ENCODE results near the gene LYPD3. TPM values are rescaled to one million over a fixed set of nuclear protein-coding genes. Genes with fewer than 3 reads are reported as not detected.

The LYPD3 gene
- total and polyA plus RNA-seq, 10 of the 15 experiments (the other 5 are each of a cell fraction or from before 2014, with no cell fraction given): 0.03 to 0.28 (median 0.12) TPM; not detected in 6

- Histone ChIP-seq H3K4me3 (no peak overlapping the region), H3K27ac (ENCODE audit: control insufficient read depth, insufficient read depth) (no peak overlapping the region), H2AFZ (ENCODE audit: control insufficient read depth, low read depth, low read length) (no peak overlapping the region), H4K20me1 (ENCODE audit: control insufficient read depth, insufficient read depth) (no peaks in the 10 kb centered on the region), H3K9ac (ENCODE audit: control insufficient read depth, insufficient read depth, low read length) (no peak overlapping the region), H3K79me2 (ENCODE audit: control insufficient read depth, insufficient read depth, low read length) (no peaks in the 10 kb centered on the region), H3K4me2 (ENCODE audit: control insufficient read depth, insufficient read depth) (no peak overlapping the region), H3K27me3 (replicated peaks in 1 of 2; ENCODE audit: control insufficient read depth in 2 of 2, insufficient read depth in 2 of 2, low read length in 1 of 2) (no peaks in the 10 kb centered on the region), H3K36me3 (ENCODE audit: control insufficient read depth in 2 of 2, insufficient read depth in 2 of 2, low read length in 1 of 2) (no peaks in the 10 kb centered on the region), H3K4me1 (ENCODE audit: control insufficient read depth, insufficient read depth, low read length) (peaks cover 8% of the 10 kb centered on the region; the same call in 1 of the 2 replicates), H3K9me3 (replicated peaks; ENCODE audit: control insufficient read depth, insufficient read depth, low read length) (no peaks in the 10 kb centered on the region)
- intact Hi-C loops (cut with micrococcal nuclease; ENCODE audit: unreplicated experiment) (no loop called here), in situ Hi-C loops (cut with MboI) (no loop called here)
- TF ChIP-seq PAX5 (IDR thresholded peaks at IDR 0.05; ENCODE audit: borderline replicate concordance, low read depth, low read length): no peak
- no peak for TF ChIP-seq ZNF384 (IDR thresholded peaks at IDR 0.05; ENCODE audit: borderline replicate concordance, low read depth, low read length)
- TF ChIP-seq PML (IDR thresholded peaks at IDR 0.05; ENCODE audit: low read length): no peak
- no peak for TF ChIP-seq SRF (IDR thresholded peaks at IDR 0.05; ENCODE audit: low read depth in 2 of 2, low read length in 2 of 2)
- TF ChIP-seq, protein P1, sequence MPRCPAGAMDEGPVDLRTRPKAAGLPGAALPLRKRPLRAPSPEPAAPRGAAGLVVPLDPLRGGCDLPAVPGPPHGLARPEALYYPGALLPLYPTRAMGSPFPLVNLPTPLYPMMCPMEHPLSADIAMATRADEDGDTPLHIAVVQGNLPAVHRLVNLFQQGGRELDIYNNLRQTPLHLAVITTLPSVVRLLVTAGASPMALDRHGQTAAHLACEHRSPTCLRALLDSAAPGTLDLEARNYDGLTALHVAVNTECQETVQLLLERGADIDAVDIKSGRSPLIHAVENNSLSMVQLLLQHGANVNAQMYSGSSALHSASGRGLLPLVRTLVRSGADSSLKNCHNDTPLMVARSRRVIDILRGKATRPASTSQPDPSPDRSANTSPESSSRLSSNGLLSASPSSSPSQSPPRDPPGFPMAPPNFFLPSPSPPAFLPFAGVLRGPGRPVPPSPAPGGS (IDR thresholded peaks at IDR 0.05; ENCODE audit: borderline replicate concordance, insufficient read depth, low read depth, low read length, poor library complexity, severe bottlenecking): no peak
- TF ChIP-seq KLF5 (IDR thresholded peaks at IDR 0.05; ENCODE audit: partially characterized antibody): no peak
- no peak for TF ChIP-seq BACH1 (IDR thresholded peaks at IDR 0.05; ENCODE audit: borderline replicate concordance)
- TF ChIP-seq RCOR1 (conservative IDR thresholded peaks at IDR 0.05; ENCODE audit: low read depth, low read length): no peak
- TF ChIP-seq PAX8 (IDR thresholded peaks at IDR 0.05): no peak
- TF ChIP-seq TARDBP (IDR thresholded peaks at IDR 0.05; ENCODE audit: borderline replicate concordance): no peak
- TF ChIP-seq, protein P2, sequence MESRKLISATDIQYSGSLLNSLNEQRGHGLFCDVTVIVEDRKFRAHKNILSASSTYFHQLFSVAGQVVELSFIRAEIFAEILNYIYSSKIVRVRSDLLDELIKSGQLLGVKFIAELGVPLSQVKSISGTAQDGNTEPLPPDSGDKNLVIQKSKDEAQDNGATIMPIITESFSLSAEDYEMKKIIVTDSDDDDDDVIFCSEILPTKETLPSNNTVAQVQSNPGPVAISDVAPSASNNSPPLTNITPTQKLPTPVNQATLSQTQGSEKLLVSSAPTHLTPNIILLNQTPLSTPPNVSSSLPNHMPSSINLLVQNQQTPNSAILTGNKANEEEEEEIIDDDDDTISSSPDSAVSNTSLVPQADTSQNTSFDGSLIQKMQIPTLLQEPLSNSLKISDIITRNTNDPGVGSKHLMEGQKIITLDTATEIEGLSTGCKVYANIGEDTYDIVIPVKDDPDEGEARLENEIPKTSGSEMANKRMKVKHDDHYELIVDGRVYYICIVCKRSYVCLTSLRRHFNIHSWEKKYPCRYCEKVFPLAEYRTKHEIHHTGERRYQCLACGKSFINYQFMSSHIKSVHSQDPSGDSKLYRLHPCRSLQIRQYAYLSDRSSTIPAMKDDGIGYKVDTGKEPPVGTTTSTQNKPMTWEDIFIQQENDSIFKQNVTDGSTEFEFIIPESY (IDR thresholded peaks at IDR 0.05): no peak
- no peak for TF ChIP-seq REST (IDR thresholded peaks at IDR 0.05; ENCODE audit: low read depth, low read length)
- TF ChIP-seq TCF12 (IDR thresholded peaks at IDR 0.05; ENCODE audit: low read depth, low read length): no peak
- no peak for TF ChIP-seq ZNF24 (IDR thresholded peaks at IDR 0.05)
- WGBS (ENCODE audit: insufficient coverage, insufficient replicate concordance, low lambda C conversion rate, missing lambda C conversion rate): 97% methylated on average over 4 of the region's 4 CpGs
- no TSS peak for BruUV-seq (replicated peaks)
- no peak for DNase-seq (ENCODE audit: low read depth, low spot score)
- CTCF ChIA-PET: no interaction called here
- no peak for FAIRE-seq
- SMC1A ChIA-PET (ENCODE audit: uncharacterized antibody, unreplicated experiment): interaction anchor here (1.1 to 1.5 kb wide), 4 partner anchors 22 to 56 kb away, joined by 3 to 4 read pairs (median 4); no protein-coding TSS in a partner anchor
- RAD21 ChIA-PET (ENCODE audit: unreplicated experiment): no interaction called here
- no peak for ATAC-seq
- POLR2A ChIA-PET: interaction anchor here (0.9 kb wide), 1 partner anchor 35 kb away, joined by 3 read pairs; no protein-coding TSS in a partner anchor
These were observed 3.1 kb upstream of the LYPD3 start for GRCh38 chr19:43468354-43469159.

Measured in GM12878 (cell line).